DOHH2 (cell line): ENCODE measurements around the gene ZNF878.

Experiments used
- H3F3A ChIP-seq: fragments of 200-600 bp; sonication (generic), shearing (Covaris generic); 2 replicates; pipeline ENCODE4 v1.6.0; 2016; ENCODE audit warnings: antibody characterized with exemption, mild to moderate bottlenecking; ENCODE audit not compliant: control insufficient read depth, insufficient read depth
- H3K27ac ChIP-seq: fragments of 200-600 bp; sonication (generic); 2 replicates; pipeline ENCODE4 v1.5.1; 2014; ENCODE audit warnings: low read depth, mild to moderate bottlenecking, low read length, moderate library complexity
- H3K27me3 ChIP-seq: fragments of 200-600 bp; sonication (generic); 2 replicates; pipeline ENCODE4 v1.6.1; 2014; ENCODE audit warnings: mild to moderate bottlenecking, low read length, mixed read lengths; ENCODE audit not compliant: control insufficient read depth
- H3K36me3 ChIP-seq: fragments of 200-600 bp; sonication (generic); 2 replicates; pipeline ENCODE4 v1.6.1; 2014; ENCODE audit warnings: mild to moderate bottlenecking, low read length, moderate library complexity, mixed read lengths; ENCODE audit not compliant: control insufficient read depth
- H3K4me1 ChIP-seq: fragments of 200-600 bp; sonication (generic); 2 replicates; pipeline ENCODE4 v1.6.1; 2014; ENCODE audit warnings: mild to moderate bottlenecking, low read length, mixed read lengths; ENCODE audit not compliant: control insufficient read depth
- H3K4me2 ChIP-seq: fragments of 200-600 bp; sonication (generic); 2 replicates; pipeline ENCODE4 v1.6.0; 2014; ENCODE audit warnings: mild to moderate bottlenecking, low read length, moderate library complexity
- H3K4me3 ChIP-seq: fragments of 200-600 bp; sonication (generic); 2 replicates; pipeline ENCODE4 v1.5.1; 2014; ENCODE audit warnings: mild to moderate bottlenecking, low read length, mixed read lengths
- H3K79me2 ChIP-seq: fragments of 200-600 bp; sonication (generic); 2 replicates; pipeline ENCODE4 v1.6.1; 2014; ENCODE audit warnings: mild to moderate bottlenecking, low read length, mixed read lengths; ENCODE audit not compliant: control insufficient read depth
- H3K9me2 ChIP-seq: fragments of 200-600 bp; sonication (generic); replicated peaks from 2 replicates; pipeline ENCODE4 v1.6.1; 2014; ENCODE audit warnings: mild to moderate bottlenecking, low read length, mixed read lengths; ENCODE audit not compliant: control insufficient read depth
- H3K9me3 ChIP-seq: fragments of 200-600 bp; sonication (generic); 2 replicates; pipeline ENCODE4 v1.6.1; 2014; ENCODE audit warnings: antibody characterized with exemption, low read length, mixed read lengths; ENCODE audit not compliant: control insufficient read depth, insufficient read depth
- H4K20me1 ChIP-seq: fragments of 200-600 bp; sonication (generic); 2 replicates; pipeline ENCODE4 v1.6.0; 2014; ENCODE audit warnings: low read depth, mild to moderate bottlenecking, antibody characterized with exemption, low read length, moderate library complexity; ENCODE audit not compliant: control insufficient read depth, insufficient read depth
- EZH2phosphoT487 ChIP-seq: fragments of 200-600 bp; sonication (generic); IDR thresholded peaks from 2 replicates; pipeline ENCODE4 v1.6.1; 2017; ENCODE audit warnings: borderline replicate concordance, mild to moderate bottlenecking, antibody characterized with exemption, low read length, moderate library complexity, mixed read lengths
- TF ChIP-seq, protein P1 (sequence below): fragments of 200-600 bp; sonication (generic); IDR thresholded peaks from one replicate; pipeline ENCODE4 v1.5.1; 2014; ENCODE audit warnings: antibody characterized with exemption, mild to moderate bottlenecking, low read depth, low read length; ENCODE audit not compliant: poor library complexity, severe bottlenecking

ZNF878 gene

GRCh38 chr19:12000152-12000981 is 52.4 kb downstream of the ZNF878 start:
- peaks cover 50% of the 10 kb centered on the region for H3K36me3 ChIP-seq
- TF ChIP-seq EZH2phosphoT487 = no peak
- TF ChIP-seq, protein P1, sequence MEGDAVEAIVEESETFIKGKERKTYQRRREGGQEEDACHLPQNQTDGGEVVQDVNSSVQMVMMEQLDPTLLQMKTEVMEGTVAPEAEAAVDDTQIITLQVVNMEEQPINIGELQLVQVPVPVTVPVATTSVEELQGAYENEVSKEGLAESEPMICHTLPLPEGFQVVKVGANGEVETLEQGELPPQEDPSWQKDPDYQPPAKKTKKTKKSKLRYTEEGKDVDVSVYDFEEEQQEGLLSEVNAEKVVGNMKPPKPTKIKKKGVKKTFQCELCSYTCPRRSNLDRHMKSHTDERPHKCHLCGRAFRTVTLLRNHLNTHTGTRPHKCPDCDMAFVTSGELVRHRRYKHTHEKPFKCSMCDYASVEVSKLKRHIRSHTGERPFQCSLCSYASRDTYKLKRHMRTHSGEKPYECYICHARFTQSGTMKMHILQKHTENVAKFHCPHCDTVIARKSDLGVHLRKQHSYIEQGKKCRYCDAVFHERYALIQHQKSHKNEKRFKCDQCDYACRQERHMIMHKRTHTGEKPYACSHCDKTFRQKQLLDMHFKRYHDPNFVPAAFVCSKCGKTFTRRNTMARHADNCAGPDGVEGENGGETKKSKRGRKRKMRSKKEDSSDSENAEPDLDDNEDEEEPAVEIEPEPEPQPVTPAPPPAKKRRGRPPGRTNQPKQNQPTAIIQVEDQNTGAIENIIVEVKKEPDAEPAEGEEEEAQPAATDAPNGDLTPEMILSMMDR = no peak
- peaks cover 55% of the 10 kb centered on the region for H3K79me2 ChIP-seq
- no peak overlapping the region for H3K27ac ChIP-seq
- no peaks in the 10 kb centered on the region for H3K27me3 ChIP-seq
- H3K4me2 ChIP-seq = no peak overlapping the region
- H3F3A ChIP-seq = no peaks in the 10 kb centered on the region
- H3K4me1 ChIP-seq = peaks cover 13% of the 10 kb centered on the region
- H3K9me2 ChIP-seq = no peaks in the 10 kb centered on the region
- H3K4me3 ChIP-seq = no peak overlapping the region
- H4K20me1 ChIP-seq = no peaks in the 10 kb centered on the region
- H3K9me3 ChIP-seq = peaks cover 2% of the 10 kb centered on the region; the same call in 1 of the 2 replicates

- no peak overlapping the region for H3K27ac ChIP-seq
- H3K4me3 ChIP-seq = no peak overlapping the region
- H3K4me2 ChIP-seq = no peak overlapping the region
- peaks cover 92% of the 10 kb centered on the region for H3K79me2 ChIP-seq
- H3K4me1 ChIP-seq = peaks cover 13% of the 10 kb centered on the region
- no peak for TF ChIP-seq EZH2phosphoT487
- TF ChIP-seq, protein P1 = no peak
- H4K20me1 ChIP-seq = no peaks in the 10 kb centered on the region
- H3K9me3 ChIP-seq = peaks cover 9% of the 10 kb centered on the region; the same call in 1 of the 2 replicates
- peaks cover 64% of the 10 kb centered on the region for H3K36me3 ChIP-seq
- H3F3A ChIP-seq = no peaks in the 10 kb centered on the region
- no peaks in the 10 kb centered on the region for H3K9me2 ChIP-seq
- H3K27me3 ChIP-seq = no peaks in the 10 kb centered on the region
Observed at GRCh38 chr19:11995174-11995573, 57.6 kb downstream of the ZNF878 start.
